ENCODE results near the gene MAD1L1. TPM values are rescaled to one million over a fixed set of nuclear protein-coding genes. Genes with fewer than 3 reads are reported as not detected.

MAD1L1 gene
- total RNA-seq, 1 experiment from 2014 or later, result 38.5 TPM

GRCh38 chr7:2242541-2243429 is 10.0 kb upstream of the MAD1L1 start:
- peak overlapping the region; percentile 83 for H3K4me2 ChIP-seq (ENCODE audit: low read length)
- H3K9ac ChIP-seq (ENCODE audit: low read length), result peak overlapping the region; percentile 91
- ChIA-PET RAD21 (ENCODE audit: low non-redundant PET in 1 of 2, low total read pairs in 2 of 2, uncharacterized antibody in 2 of 2, unreplicated experiment in 2 of 2) (no interaction called here), CTCF (no interaction called here), POLR2A (no interaction called here)
- no peak overlapping the region for H2AFZ ChIP-seq (ENCODE audit: low read depth, low read length, poor library complexity, severe bottlenecking)
- H3K4me3 ChIP-seq (replicated peaks in 1 of 2; ENCODE audit: low read depth in 1 of 2, low read length in 2 of 2), result peak overlapping the region; percentile 74 to 94
- TF ChIP-seq POLR2AphosphoS5 (IDR thresholded peaks at IDR 0.05; ENCODE audit: low read depth, low read length), result 0 out of 2 replicates have a peak, but pooled peaks have one; percentile 10
- TF ChIP-seq POLR2A (IDR thresholded peaks at IDR 0.05; ENCODE audit: borderline replicate concordance, extremely low read depth, insufficient read depth, insufficient read length), result no peak
- H3K79me2 ChIP-seq (ENCODE audit: insufficient read depth, low read length), result peaks cover 58% of the 10 kb centered on the region
- TSS peak; percentile 75 for BruUV-seq (replicated peaks)
- H3K27ac ChIP-seq (ENCODE audit: low read depth, low read length), result peak overlapping the region; percentile 85
- no peaks in the 10 kb centered on the region for H3K9me3 ChIP-seq (ENCODE audit: control insufficient read depth in 1 of 2, insufficient read depth in 1 of 2, low read depth in 1 of 2, low read length in 2 of 2)
- intact Hi-C loops (cut with micrococcal nuclease), result no loop called here
- H3K9me2 ChIP-seq (ENCODE audit: insufficient read depth), result no peaks in the 10 kb centered on the region
- no peaks in the 10 kb centered on the region for H4K20me1 ChIP-seq (ENCODE audit: insufficient read depth)
- DNase-seq (ENCODE audit: low read depth, low spot score), result no peak
- H3K27me3 ChIP-seq (ENCODE audit: insufficient read depth, low read length), result no peaks in the 10 kb centered on the region
- peak; percentile 68 for ATAC-seq
- peaks cover 9 to 17% of the 10 kb centered on the region in 2 experiments for H3K36me3 ChIP-seq (ENCODE audit: control insufficient read depth in 1 of 2, insufficient read depth in 2 of 2, low read length in 2 of 2)
- peaks cover 9 to 23% of the 10 kb centered on the region in 2 experiments for H3K4me1 ChIP-seq (ENCODE audit: control insufficient read depth in 1 of 2, insufficient read depth in 2 of 2, low read length in 2 of 2)

- no TSS peak for BruUV-seq (replicated peaks)
- DNase-seq (ENCODE audit: low read depth, low spot score), result peak; percentile 56
- CTCF ChIA-PET, result no interaction called here
Measured at GRCh38 chr7:2241580-2242540, 9.1 kb upstream of the MAD1L1 start, which contains the start of the genes MRM2 and NUDT1. Gene MRM2 (minus strand): TSS chr7:2242205. CDS start chr7:2242169, 36 bp downstream. Gene NUDT1 (plus strand): TSS chr7:2242226. CDS start chr7:2244575, 2,349 bp downstream.

More at GRCh38 chr7:2241580-2242540, 9.1 kb upstream of the MAD1L1 start, which contains the start of the genes MRM2 and NUDT1:
- Histone ChIP-seq H4K20me1 (ENCODE audit: insufficient read depth) (no peaks in the 10 kb centered on the region), H3K4me3 (replicated peaks in 1 of 2; ENCODE audit: low read depth in 1 of 2, low read length in 2 of 2) (peak within 1 kb of the TSS; percentile 74 to 94), H3K4me1 (ENCODE audit: control insufficient read depth in 1 of 2, insufficient read depth in 2 of 2, low read length in 2 of 2) (peaks cover 9 to 23% of the 10 kb centered on the region in 2 experiments), H3K9me3 (ENCODE audit: control insufficient read depth in 1 of 2, insufficient read depth in 1 of 2, low read depth in 1 of 2, low read length in 2 of 2) (no peaks in the 10 kb centered on the region), H3K9me2 (ENCODE audit: insufficient read depth) (no peaks in the 10 kb centered on the region), H2AFZ (ENCODE audit: low read depth, low read length, poor library complexity, severe bottlenecking) (no peak within 1 kb of the TSS), H3K4me2 (ENCODE audit: low read length) (peak within 1 kb of the TSS; percentile 83), H3K27ac (ENCODE audit: low read depth, low read length) (peak within 1 kb of the TSS; percentile 85), H3K9ac (ENCODE audit: low read length) (peak within 1 kb of the TSS; percentile 91), H3K79me2 (ENCODE audit: insufficient read depth, low read length) (peaks cover 65% of the 10 kb centered on the region), H3K27me3 (ENCODE audit: insufficient read depth, low read length) (no peaks in the 10 kb centered on the region), H3K36me3 (ENCODE audit: control insufficient read depth in 1 of 2, insufficient read depth in 2 of 2, low read length in 2 of 2) (peaks cover 11 to 26% of the 10 kb centered on the region in 2 experiments)
- intact Hi-C loops (cut with micrococcal nuclease), result no loop called here
- peak; percentile 84 for ATAC-seq
- TF ChIP-seq EZH2phosphoT487 (IDR thresholded peaks at IDR 0.05; ENCODE audit: borderline replicate concordance) (no peak), SIN3A (IDR thresholded peaks at IDR 0.05; ENCODE audit: low read depth) (peak; percentile 98), ZFX (IDR thresholded peaks at IDR 0.05) (peak; percentile 81; the same call in 1 of the 2 replicates), POLR2AphosphoS5 (IDR thresholded peaks at IDR 0.05; ENCODE audit: low read depth, low read length) (peak; percentile 92), EZH2 (IDR thresholded peaks at IDR 0.05) (no peak), YY1 (IDR thresholded peaks at IDR 0.05; ENCODE audit: extremely low read depth, insufficient replicate concordance, low read depth, low read length) (peak; percentile 93), SP1 (IDR thresholded peaks at IDR 0.05; ENCODE audit: low read depth) (peak; percentile 69), ZBTB33 (IDR thresholded peaks at IDR 0.05; ENCODE audit: extremely low read depth, insufficient replicate concordance, low read length) (peak; percentile 34), CBX3 (IDR thresholded peaks at IDR 0.05; ENCODE audit: low read depth) (no peak), POLR2A (IDR thresholded peaks at IDR 0.05; ENCODE audit: borderline replicate concordance, extremely low read depth, insufficient read depth, insufficient read length) (peak; percentile 95)
- TF ChIP-seq, protein P1, sequence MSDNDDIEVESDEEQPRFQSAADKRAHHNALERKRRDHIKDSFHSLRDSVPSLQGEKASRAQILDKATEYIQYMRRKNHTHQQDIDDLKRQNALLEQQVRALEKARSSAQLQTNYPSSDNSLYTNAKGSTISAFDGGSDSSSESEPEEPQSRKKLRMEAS (IDR thresholded peaks at IDR 0.05), result peak; percentile 92
- ChIA-PET POLR2A (no interaction called here), RAD21 (ENCODE audit: low non-redundant PET in 1 of 2, low total read pairs in 2 of 2, uncharacterized antibody in 2 of 2, unreplicated experiment in 2 of 2) (no interaction called here)
